Neural progenitor cell (in vitro differentiated cells): ENCODE data around the gene PADI2.

Experiments
- CTCF ChIP-seq: fragments of 200-600 bp; sonication (generic); IDR thresholded peaks from 2 replicates; pipeline ENCODE4 v1.5.1; 2017; ENCODE audit warnings: antibody characterized with exemption, mild to moderate bottlenecking
- EZH2 ChIP-seq: fragments of 200-600 bp; sonication (generic); IDR thresholded peaks from 2 replicates; pipeline ENCODE4 v1.6.1; 2017; ENCODE audit warnings: antibody characterized with exemption, mild to moderate bottlenecking, moderate library complexity

GRCh38 chr1:17052038-17052437 lies 67.2 kb downstream of the PADI2 start:
- TF ChIP-seq CTCF (no peak), EZH2 (no peak)
